SK-N-SH (cell line): ENCODE data around the gene KLF13. TPM values are rescaled to one million over a fixed set of nuclear protein-coding genes. Genes with fewer than 3 reads are reported as not detected.

ENCODE experiments used
- CTCF ChIA-PET: fragments of 300-600, 350-600 bp; formaldehyde crosslinking; extraction: SDS; loops from one replicate; lab custom pipeline; 2021; lab: Yijun Ruan, JAX
- POLR2A ChIA-PET: fragments of 350-600 bp; sonication (Branson Sonifier 250); formaldehyde crosslinking; extraction: SDS; loops from one replicate; lab custom pipeline; 2020; ENCODE audit warnings: antibody characterized with exemption, inconsistent platforms; lab: Yijun Ruan, JAX
- DNase-seq: peaks from one replicate; pipeline ENCODE4 v3.0.0; 2012
- H2AFZ ChIP-seq: fragments of 200-600 bp; sonication (generic); 2 replicates; pipeline ENCODE4 v1.8.1; 2016; ENCODE audit warnings: antibody characterized with exemption, mild to moderate bottlenecking, low read depth
- H3F3A ChIP-seq: fragments of 200-600 bp; sonication (generic); replicated peaks from 2 replicates; pipeline ENCODE3; 2016; ENCODE audit warnings: antibody characterized with exemption, mild to moderate bottlenecking; ENCODE audit not compliant: insufficient read depth
- H3K27ac ChIP-seq, 2 experiments: fragments of 200-500 bp in 1 of 2; fragments of 200-600 bp in 1 of 2; sonication (Bioruptor generic) in 1 of 2; sonication (generic), shearing (Covaris generic) in 1 of 2; 2 replicates each; pipeline versions ENCODE4 v1.5.1 to v1.6.1; 2014 to 2016; ENCODE audit warnings: low read depth in 2 of 2, inconsistent platforms in 1 of 2, low read length in 1 of 2, mild to moderate bottlenecking in 1 of 2, mixed read lengths in 1 of 2
- H3K27me3 ChIP-seq: fragments of 200-600 bp; sonication (generic), shearing (Covaris generic); 2 replicates; pipeline ENCODE4 v1.6.1; 2016; ENCODE audit warnings: mixed run types; ENCODE audit not compliant: insufficient read depth
- H3K36me3 ChIP-seq, 2 experiments: fragments of 200-500 bp in 1 of 2; fragments of 200-600 bp in 1 of 2; sonication (Bioruptor generic) in 1 of 2; sonication (generic) in 1 of 2; replicated peaks in 1 of 2; 2 replicates each; pipeline versions ENCODE3 to v1.5.1; 2014 to 2016; ENCODE audit warnings: low read length in 1 of 2, mild to moderate bottlenecking in 1 of 2; ENCODE audit not compliant: insufficient read depth in 2 of 2, control insufficient read depth in 1 of 2
- H3K4me1 ChIP-seq, 2 experiments: fragments of 200-500 bp in 1 of 2; fragments of 200-600 bp in 1 of 2; sonication (Bioruptor generic) in 1 of 2; sonication (generic), shearing (Covaris generic) in 1 of 2; 2 replicates each; pipeline versions ENCODE4 v1.5.1 to v1.6.1; 2014 to 2016; ENCODE audit warnings: low read depth in 1 of 2, low read length in 1 of 2, mixed run types in 1 of 2; ENCODE audit not compliant: insufficient read depth in 2 of 2, control insufficient read depth in 1 of 2
- H3K4me2 ChIP-seq: fragments of 200-600 bp; sonication (generic), shearing (Covaris generic); 2 replicates; pipeline ENCODE4 v1.6.1; 2017; ENCODE audit warnings: mixed run types
- H3K4me3 ChIP-seq, 2 experiments: fragments of 200-500 bp in 1 of 2; fragments of 200-600 bp in 1 of 2; sonication (Bioruptor generic) in 1 of 2; sonication (generic), shearing (Covaris generic) in 1 of 2; 2 replicates each; pipeline versions ENCODE4 v1.5.1 to v1.8.1; 2014 to 2016; ENCODE audit warnings: low read depth in 2 of 2, inconsistent platforms in 1 of 2, low read length in 1 of 2, mild to moderate bottlenecking in 1 of 2, mixed read lengths in 1 of 2, moderate library complexity in 1 of 2
- H3K79me2 ChIP-seq: fragments of 200-600 bp; sonication (generic); 2 replicates; pipeline ENCODE4 v1.8.1; 2017; ENCODE audit warnings: mild to moderate bottlenecking; ENCODE audit not compliant: insufficient read depth
- H3K9ac ChIP-seq: fragments of 200-600 bp; sonication (generic); 2 replicates; pipeline ENCODE4 v1.6.1; 2017; ENCODE audit warnings: mixed run types
- H3K9me2 ChIP-seq: fragments of 200-600 bp; sonication (generic); 2 replicates; pipeline ENCODE4 v1.6.1; 2017; ENCODE audit warnings: mixed run types
- H3K9me3 ChIP-seq: fragments of 200-600 bp; sonication (generic); 2 replicates; pipeline ENCODE4 v1.6.1; 2017; ENCODE audit warnings: mixed run types, mild to moderate bottlenecking, moderate library complexity
- H4K20me1 ChIP-seq: fragments of 200-600 bp; sonication (generic); 2 replicates; pipeline ENCODE4 v1.6.1; 2017; ENCODE audit warnings: mild to moderate bottlenecking, mixed run types; ENCODE audit not compliant: insufficient read depth
- ELF1 ChIP-seq: IDR thresholded peaks from 2 replicates; pipeline ENCODE4 v1.4.0; 2012
- EZH2phosphoT487 ChIP-seq: fragments of 200-600 bp; sonication (generic); IDR thresholded peaks from 2 replicates; pipeline ENCODE4 v1.6.1; 2017; ENCODE audit warnings: low read depth, mixed run types, mild to moderate bottlenecking, antibody characterized with exemption, moderate library complexity, borderline replicate concordance
- GABPA ChIP-seq: IDR thresholded peaks from 2 replicates; pipeline ENCODE4 v1.4.0; 2012; ENCODE audit warnings: low read depth, mild to moderate bottlenecking
- JUND ChIP-seq: IDR thresholded peaks from 2 replicates; pipeline ENCODE4 v1.4.0; 2012
- MEF2A ChIP-seq: IDR thresholded peaks from 2 replicates; pipeline ENCODE4 v1.4.0; 2012; ENCODE audit warnings: low read depth, borderline replicate concordance
- PBX3 ChIP-seq: IDR thresholded peaks from 2 replicates; pipeline ENCODE4; 2012
- POLR2AphosphoS5 ChIP-seq: IDR thresholded peaks from 2 replicates; pipeline ENCODE4 v1.6.1; 2012; ENCODE audit warnings: low read depth, low read length
- RCOR1 ChIP-seq: fragments of 150-350 bp; IDR thresholded peaks from 2 replicates; pipeline ENCODE4 v1.6.1; 2017; ENCODE audit warnings: antibody characterized with exemption, low read length
- REST ChIP-seq: IDR thresholded peaks from 2 replicates; pipeline ENCODE4 v1.6.1; 2012; ENCODE audit warnings: mild to moderate bottlenecking, low read depth, low read length, moderate library complexity
- RXRA ChIP-seq: IDR thresholded peaks from 2 replicates; pipeline ENCODE4 v1.4.0; 2012; ENCODE audit warnings: low read depth, mild to moderate bottlenecking, borderline replicate concordance
- SMC3 ChIP-seq: IDR thresholded peaks from 2 replicates; pipeline ENCODE4 v1.6.1; 2012; ENCODE audit warnings: low read depth, low read length, improper control_type of control experiment
- TAF1 ChIP-seq: IDR thresholded peaks from 2 replicates; pipeline ENCODE4 v1.6.1; 2012; ENCODE audit warnings: low read depth, mild to moderate bottlenecking, low read length, moderate library complexity, borderline replicate concordance
- TEAD4 ChIP-seq: IDR thresholded peaks from 2 replicates; pipeline ENCODE4 v1.4.0; 2012; ENCODE audit warnings: mild to moderate bottlenecking, borderline replicate concordance; ENCODE audit not compliant: insufficient read depth
- USF1 ChIP-seq: IDR thresholded peaks from 2 replicates; pipeline ENCODE4 v1.4.0; 2012; ENCODE audit warnings: low read depth, borderline replicate concordance
- WGBS: methylation state at CpG from one replicate; pipeline ENCODE4 v1.1.6; 2017; ENCODE audit warnings: low lambda C conversion rate; 5-methylcytosine and 5-hydroxymethylcytosine counted together
- polyA plus RNA-seq, 3 experiments: library from polyadenylated mRNA; depleted of rRNA; stranded (reverse); fragments of >200 nt; gene quantifications; 2 replicates each; pipeline ENCODE4 v1.2.3, GENCODE V29; 2012

Gene KLF13
- polyA plus RNA-seq, 1 of the 3 experiments (the other 2 are of a cell fraction): 7.1 TPM

- no peaks in the 10 kb centered on the region for H3K9me3 ChIP-seq
- TF ChIP-seq USF1 (no peak), ELF1 (no peak), EZH2phosphoT487 (no peak), REST (no peak), MEF2A (no peak), RXRA (no peak), TAF1 (no peak), PBX3 (no peak), TEAD4 (no peak), POLR2AphosphoS5 (no peak), SMC3 (no peak), JUND (no peak), GABPA (no peak), RCOR1 (no peak)
- H3K4me3 ChIP-seq: no peak overlapping the region
- no peaks in the 10 kb centered on the region for H3K79me2 ChIP-seq
- H2AFZ ChIP-seq: no peak overlapping the region
- no peaks in the 10 kb centered on the region for H4K20me1 ChIP-seq
- no peak overlapping the region for H3K9ac ChIP-seq
- no peak overlapping the region for H3K4me2 ChIP-seq
- no peaks in the 10 kb centered on the region for H3K9me2 ChIP-seq
- H3K36me3 ChIP-seq: no peaks in the 10 kb centered on the region
- 82% methylated on average over 21 of the region's 30 CpGs for WGBS
- no peak for DNase-seq
- CTCF ChIA-PET: interaction anchor here (0.9 to 1.8 kb wide), 5 partner anchors 10 to 129 kb away, joined by 3 to 6 read pairs (median 3); no protein-coding TSS in a partner anchor
- peak overlapping the region in 1 of 2 experiments; percentile 45; a peak in 1 of 4 replicates for H3K27ac ChIP-seq
- peaks cover 0 to 44% of the 10 kb centered on the region in 2 experiments; a peak in 2 of 4 replicates for H3K4me1 ChIP-seq
- POLR2A ChIA-PET: interaction anchor here (3.6 kb wide), 1 partner anchor 19 kb away, joined by 17 read pairs; the partner anchor contains the start of gene KLF13
- no peaks in the 10 kb centered on the region for H3F3A ChIP-seq
- peaks cover 8% of the 10 kb centered on the region; the same call in 1 of the 2 replicates for H3K27me3 ChIP-seq
Observed at GRCh38 chr15:31306426-31307269, 20.0 kb upstream of the KLF13 start.
